ENCODE measurements around the gene KCTD16. TPM values are rescaled to one million over a fixed set of nuclear protein-coding genes. Genes with fewer than 3 reads are reported as not detected.

KCTD16 gene
- total and polyA plus RNA-seq, 12 donors = 0.04 to 2.1 (median 0.48) TPM; not detected in 1

GRCh38 chr5:144522698-144523097 lies 352.0 kb downstream of the KCTD16 start:
- no peak for TF ChIP-seq POLR2A (IDR thresholded peaks at IDR 0.05)
- no peak for TF ChIP-seq CTCF (IDR thresholded peaks at IDR 0.05)

GRCh38 chr5:144525000-144525399 lies 354.3 kb downstream of the KCTD16 start:
- WGBS, 4 donors = 30 to 51% (median 45%) methylated on average over 1 of the region's 1 CpG
- Histone ChIP-seq H3K9me3 (replicated peaks in 1 of 3) (no peaks in the 10 kb centered on the region), H3K27me3 (no peaks in the 10 kb centered on the region), H3K4me3 (no peak overlapping the region), H3K4me1 (replicated peaks in 1 of 2) (no peaks in the 10 kb centered on the region), H3K27ac (no peak overlapping the region), H3K36me3 (replicated peaks in 1 of 2) (no peaks in the 10 kb centered on the region)
- no peak for DNase-seq
- no peak for TF ChIP-seq CTCF (IDR thresholded peaks at IDR 0.05)
- no peak for TF ChIP-seq POLR2A (IDR thresholded peaks at IDR 0.05)
- intact Hi-C loops (cut with DNase I) = no loop called here

More at GRCh38 chr5:144522698-144523097, 352.0 kb downstream of the KCTD16 start:
- H3K9me3 ChIP-seq (replicated peaks in 1 of 3) = no peaks in the 10 kb centered on the region
- H3K27me3 ChIP-seq = no peaks in the 10 kb centered on the region
- intact Hi-C loops (cut with DNase I) = no loop called here
- no peak overlapping the region for H3K27ac ChIP-seq
- 64 to 84% (median 75%) methylated on average over 1 of the region's 1 CpG for WGBS, 4 donors
- no peaks in the 10 kb centered on the region for H3K36me3 ChIP-seq (replicated peaks in 1 of 2)
- no peak overlapping the region for H3K4me3 ChIP-seq
- DNase-seq = no peak
- H3K4me1 ChIP-seq (replicated peaks in 1 of 2) = no peaks in the 10 kb centered on the region

- intact Hi-C loops (cut with DNase I) = no loop called here
- Histone ChIP-seq H3K4me3 (no peak overlapping the region), H3K27me3 (no peaks in the 10 kb centered on the region), H3K27ac (no peak overlapping the region), H3K4me1 (replicated peaks in 1 of 2) (no peaks in the 10 kb centered on the region), H3K36me3 (replicated peaks in 1 of 2) (no peaks in the 10 kb centered on the region), H3K9me3 (replicated peaks in 1 of 3) (no peaks in the 10 kb centered on the region)
- no peak for DNase-seq
- no peak for TF ChIP-seq POLR2A (IDR thresholded peaks at IDR 0.05)
- TF ChIP-seq CTCF (IDR thresholded peaks at IDR 0.05) = no peak
- 79 to 94% (median 83%) methylated on average over 1 of the region's 1 CpG for WGBS, 4 donors
Observed at GRCh38 chr5:144531188-144531587, 360.5 kb downstream of the KCTD16 start.

Small RNAs within 50 kb of the gene (small RNA-seq; reads per million reads assigned to genes)
- gene CKS1BP5 (0 reads per million in 2 donors), gene RN7SL87P (0 to 0.12 reads per million in 2 donors)

Other genes with a start within 250 kb of the KCTD16 start
- 10 to 100 TPM; 25.9 to 77.9 (median 50.5) TPM for gene YIPF5, start 214 bp upstream of the KCTD16 start, total RNA-seq
- 10 to 100 TPM in 1 of 3 donors, 1 to 10 TPM in 2; 5.3 to 72.6 (median 7.0) TPM for gene YIPF5, start 214 bp upstream of the KCTD16 start, polyA plus RNA-seq